HG02973 (cell line): Measurements from ENCODE around the gene WTAP.
"Not testable (repeated sequence)": the region's sequence is repeated elsewhere in the genome, so short reads cannot be mapped to it uniquely, and the experiment has no call there.

Source experiments
- ATAC-seq: cut with Tn5 transposase; IDR thresholded peaks from one replicate; pipeline ENCODE4 v1.9.1; 2021; ENCODE audit warnings: moderate library complexity; ENCODE audit not compliant: unreplicated experiment

The WTAP gene

DNA sequence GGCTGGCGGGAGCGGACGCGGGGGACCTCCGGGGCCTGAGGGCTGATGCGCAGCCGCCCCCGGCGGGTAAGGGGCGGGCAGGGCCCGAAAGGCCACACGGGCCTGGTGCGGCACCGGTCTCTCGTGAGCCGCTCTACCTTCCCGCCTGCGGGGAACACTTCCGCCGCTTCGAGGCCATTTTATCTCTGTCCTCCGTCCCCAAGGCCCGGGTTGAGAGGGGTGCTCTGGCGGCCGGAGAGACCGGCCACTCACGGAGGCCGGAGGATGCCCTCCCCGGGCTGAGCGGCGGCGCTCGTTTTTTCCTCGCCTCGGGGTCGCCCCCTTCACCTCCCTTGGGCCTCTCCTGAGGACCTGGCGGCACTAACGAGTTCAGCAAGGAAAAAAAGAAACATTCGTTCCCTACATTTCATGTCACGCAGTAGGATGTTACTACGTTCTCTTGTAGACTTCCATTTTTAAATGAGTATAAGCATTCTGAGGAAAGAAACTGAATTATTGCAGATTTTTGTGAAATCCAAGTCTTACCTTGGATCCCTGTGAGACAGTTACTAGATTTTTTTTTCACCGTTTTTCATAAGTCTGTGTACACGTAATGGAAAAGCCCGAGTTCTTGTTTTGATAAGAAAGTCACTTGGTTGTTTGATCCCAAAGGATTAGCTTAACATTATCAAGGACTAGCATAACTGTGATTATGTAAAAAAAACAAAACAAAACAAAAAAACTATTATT lies 575 bp downstream of the WTAP start:
- ATAC-seq, result peak; percentile 29

GRCh38 chr6:159728531-159728964 lies 1.2 kb downstream of the WTAP start:
- no peak for ATAC-seq

- no peak for ATAC-seq
Measured at GRCh38 chr6:159729598-159730331, 2.5 kb downstream of the WTAP start.

DNA sequence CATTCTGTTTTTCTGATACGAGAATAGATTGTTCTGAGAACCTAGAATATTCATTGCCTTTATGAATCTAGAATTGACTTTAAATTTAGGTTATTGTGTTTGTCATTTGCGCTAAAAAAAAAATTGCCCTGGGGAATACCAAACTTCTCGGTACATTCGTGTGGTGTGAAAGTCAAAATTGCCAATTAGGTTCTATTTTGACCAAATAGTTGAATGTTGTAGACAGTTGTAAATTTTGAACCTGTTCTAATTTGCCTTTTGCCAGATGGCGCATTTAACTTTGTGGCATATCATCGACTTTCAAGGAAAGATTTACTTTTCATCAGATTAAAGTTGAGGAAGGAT lies 3.0 kb downstream of the WTAP start:
- no peak for ATAC-seq

- ATAC-seq, result not testable (repeated sequence)
Measured at GRCh38 chr6:159732550-159732949, 5.2 kb downstream of the WTAP start.

DNA sequence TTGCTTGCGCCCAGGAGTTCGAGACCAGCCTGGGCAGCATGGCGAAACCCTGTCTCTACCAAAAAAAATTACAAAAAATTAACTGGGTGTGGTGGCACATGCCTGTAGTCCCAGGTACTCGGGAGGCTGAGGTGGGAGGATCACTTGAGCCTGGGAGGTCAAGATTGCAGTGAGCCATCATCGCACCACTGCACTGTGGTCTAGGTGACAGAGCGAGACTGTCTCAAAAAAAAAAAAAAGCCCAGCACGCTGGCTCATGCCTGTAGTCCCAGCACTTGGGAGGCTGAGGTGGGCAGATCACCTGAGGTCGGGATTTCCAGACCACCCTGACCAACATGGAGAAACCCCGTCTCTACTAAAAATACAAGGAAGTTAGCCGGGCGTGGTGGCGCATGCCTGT lies 6.1 kb downstream of the WTAP start:
- not testable (repeated sequence) for ATAC-seq

DNA sequence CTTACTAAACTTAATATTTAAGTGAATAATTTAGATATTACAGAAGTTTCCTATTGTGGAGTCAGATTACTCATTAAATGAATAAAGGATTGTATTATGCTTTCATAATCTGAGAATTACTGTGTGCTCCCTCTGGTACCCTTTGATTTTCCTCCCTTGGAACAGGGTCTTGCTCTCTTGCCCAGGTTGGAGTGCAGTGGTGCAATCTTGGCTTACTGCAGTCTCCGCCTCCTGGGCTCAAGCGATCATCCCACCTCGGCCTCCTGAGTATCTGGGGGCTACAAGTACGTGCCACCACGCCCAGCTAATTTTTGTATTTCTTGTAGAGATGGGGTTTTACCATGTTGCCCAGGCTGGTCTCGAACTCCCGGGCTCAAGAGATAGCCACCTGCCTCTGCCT lies 9.6 kb downstream of the WTAP start:
- ATAC-seq, result no peak

GRCh38 chr6:159739341-159739740 lies 12.0 kb downstream of the WTAP start:
- no peak for ATAC-seq

DNA sequence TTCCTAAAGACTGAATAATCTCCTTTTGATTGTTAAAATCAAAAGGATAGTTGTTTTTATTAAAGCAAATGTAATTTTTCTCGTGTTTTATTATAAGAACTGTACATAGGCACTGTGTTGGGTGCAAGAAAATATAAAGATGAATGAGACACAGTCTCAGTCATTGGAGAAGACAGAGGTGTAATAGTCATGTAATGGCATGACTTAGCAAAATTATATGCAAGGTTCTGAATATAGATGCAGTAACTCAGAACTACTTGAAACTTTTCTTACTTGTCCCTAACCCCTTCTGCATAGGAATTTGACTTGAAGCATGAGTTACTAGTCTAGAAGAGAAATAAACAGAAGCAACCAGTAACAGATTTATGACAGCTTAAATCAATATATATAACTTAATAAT lies 14.9 kb downstream of the WTAP start:
- no peak for ATAC-seq

DNA sequence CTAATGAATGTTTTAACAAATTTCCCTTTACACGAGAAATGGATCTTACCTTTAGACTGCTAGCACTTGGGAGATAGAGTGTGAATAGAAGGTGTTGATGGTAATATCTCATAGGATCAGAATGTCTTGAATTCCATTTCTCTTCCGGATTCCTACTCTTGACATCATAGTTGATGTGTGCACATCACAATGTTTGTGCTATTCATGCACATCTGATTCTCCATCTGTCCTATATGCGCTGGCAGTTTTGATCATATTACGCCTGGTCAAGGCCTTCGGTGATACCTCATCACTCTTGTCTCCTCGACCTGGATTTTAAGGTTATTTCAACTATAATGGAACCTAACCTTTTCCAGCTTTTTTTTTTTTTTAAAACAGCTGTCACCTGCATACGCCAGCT lies 17.8 kb downstream of the WTAP start:
- no peak for ATAC-seq

GRCh38 chr6:159746759-159747158 lies 19.5 kb downstream of the WTAP start:
- ATAC-seq, result no peak

GRCh38 chr6:159748127-159748526 lies 20.8 kb downstream of the WTAP start:
- ATAC-seq, result not testable (repeated sequence)

GRCh38 chr6:159751448-159751847 lies 24.1 kb downstream of the WTAP start:
- ATAC-seq, result no peak

- ATAC-seq, result no peak
Measured at GRCh38 chr6:159753081-159753872, 26.0 kb downstream of the WTAP start.

DNA sequence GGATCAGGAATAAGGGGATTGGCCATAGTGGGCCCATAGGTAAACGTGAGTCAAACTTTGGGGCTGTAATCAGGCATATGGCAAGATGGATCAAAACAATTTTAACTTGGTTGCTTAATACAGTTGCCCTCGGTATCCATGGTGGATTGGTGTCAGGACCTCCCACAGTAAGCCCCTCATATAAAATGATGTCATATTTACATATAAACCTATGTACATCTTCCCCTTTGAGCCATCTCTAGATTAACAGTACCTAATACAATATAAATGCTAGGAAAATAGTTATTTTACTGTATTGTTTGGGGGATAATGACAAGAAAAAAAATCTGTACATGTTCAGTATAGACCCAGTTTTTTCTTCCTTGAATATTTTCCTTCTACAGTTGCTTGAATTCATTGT lies 27.1 kb downstream of the WTAP start:
- ATAC-seq, result no peak

GRCh38 chr6:159754959-159755914 lies 27.9 kb downstream of the WTAP start:
- no peak for ATAC-seq

- ATAC-seq, result no peak
Measured at GRCh38 chr6:159756508-159756907, 29.2 kb downstream of the WTAP start.

DNA sequence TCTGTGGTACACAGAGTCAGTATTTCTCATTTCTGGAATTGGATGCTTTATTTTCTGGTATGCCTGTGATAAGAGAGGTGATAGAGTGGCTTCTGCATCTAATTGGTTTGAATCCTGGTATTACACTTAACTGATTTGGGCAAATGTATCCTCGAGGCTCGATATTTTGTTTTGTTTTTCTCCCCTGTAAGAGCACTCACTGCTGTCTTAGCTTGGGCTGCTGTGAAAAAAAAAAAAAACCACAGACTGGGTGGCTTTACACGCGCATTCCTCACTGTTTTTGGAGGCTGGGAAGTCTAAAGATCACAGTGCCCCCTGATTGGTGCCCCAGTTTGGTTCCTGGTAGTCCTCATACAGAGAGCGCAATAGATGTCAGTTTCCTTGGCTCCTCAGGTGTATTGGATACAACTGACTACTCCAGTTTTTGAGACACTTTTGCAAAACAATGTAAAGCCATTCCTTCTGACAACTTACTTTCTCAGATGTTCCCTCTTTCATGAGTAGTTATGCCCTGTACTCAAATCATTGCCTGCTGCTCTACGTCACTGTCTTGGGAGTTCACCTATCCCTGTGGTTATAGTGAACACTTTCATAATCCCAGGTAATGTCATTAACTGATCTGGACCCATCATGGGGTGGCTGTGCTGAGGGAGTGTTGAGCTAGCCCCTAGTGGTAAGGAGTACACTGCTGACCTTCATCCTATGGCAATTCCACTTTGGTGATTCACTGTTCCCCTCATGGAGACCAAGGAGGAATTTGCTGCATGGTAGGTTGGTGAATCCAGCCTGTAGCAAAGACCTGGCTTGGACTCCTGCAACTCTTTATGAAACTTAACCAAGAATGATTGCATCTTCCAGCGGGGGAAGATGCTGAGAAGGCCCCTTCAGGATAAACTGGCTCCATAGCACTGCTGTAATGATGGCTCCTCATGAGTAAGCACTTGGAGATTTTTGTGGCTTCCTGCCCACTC lies 31.0 kb downstream of the WTAP start:
- ATAC-seq, result no peak

DNA sequence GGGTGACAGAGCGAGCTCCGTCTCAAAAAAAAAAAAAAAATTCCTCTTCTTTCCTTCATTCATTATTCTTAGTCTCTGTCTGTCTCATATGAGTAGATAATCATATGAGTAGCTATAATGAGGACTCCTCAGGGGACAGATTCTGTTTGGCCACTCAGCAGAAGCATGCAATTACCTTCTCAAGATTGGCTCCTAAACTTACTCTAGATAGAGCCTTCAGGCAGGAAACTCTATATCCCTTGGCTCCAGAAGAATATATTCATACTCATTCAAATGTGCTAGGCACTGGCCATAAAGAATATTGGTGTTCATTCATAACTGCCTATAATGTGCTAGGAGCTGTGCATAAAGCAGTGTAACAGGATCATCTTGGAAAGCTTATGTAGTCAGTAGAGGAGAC lies 32.3 kb downstream of the WTAP start:
- ATAC-seq, result no peak
